Endothelial cell of umbilical vein (primary cell): ENCODE data around the gene CD101. TPM values are rescaled to one million over a fixed set of nuclear protein-coding genes. Genes with fewer than 3 reads are reported as not detected.

Experiments used
- BruUV-seq: library from RNA; stranded (reverse); fragments of 400-500 nt; replicated peaks from 2 replicates; lab custom pipeline; 2021; lab: Mats Ljungman, UMichigan
- CTCF ChIA-PET: fragments of 300-600, 350-600 bp; sonication (Branson Sonifier 250); formaldehyde crosslinking; loops from one replicate; lab custom pipeline; 2021; ENCODE audit warnings: antibody characterized with exemption, inconsistent platforms; lab: Charles Lee
- POLR2A ChIA-PET: fragments of 300-600, 350-600 bp; sonication (Branson Sonifier 250); formaldehyde crosslinking; loops from one replicate; lab custom pipeline; 2021; ENCODE audit warnings: antibody characterized with exemption, inconsistent platforms; lab: Charles Lee
- DNase-seq: peaks from one replicate; pipeline ENCODE4 v3.0.0-alpha.2; 2011; ENCODE audit warnings: low read depth, low spot score
- FAIRE-seq: peaks from 2 replicates; lab custom pipeline; 2011; peaks lifted over from hg19 to GRCh38; lab: Jason Lieb, UNC
- H2AFZ ChIP-seq: 2 replicates; pipeline ENCODE4 v1.6.0; 2012; ENCODE audit warnings: low read depth, low read length, control low read depth, inconsistent platforms
- H3K27ac ChIP-seq: 2 replicates; pipeline ENCODE4 v1.5.1; 2011; ENCODE audit warnings: low read depth, mild to moderate bottlenecking, control low read depth, low read length, moderate library complexity; ENCODE audit not compliant: insufficient read depth
- H3K27me3 ChIP-seq, 2 experiments: 2 replicates each; pipeline versions ENCODE4 v1.6.0 to v1.6.1; 2011; ENCODE audit warnings: low read length in 2 of 2, mixed read lengths in 1 of 2; ENCODE audit not compliant: control insufficient read depth in 2 of 2, insufficient read depth in 2 of 2
- H3K36me3 ChIP-seq, 2 experiments: 2 replicates in 1 of 2; 3 replicates in 1 of 2; pipeline ENCODE4 v1.5.1; 2011; ENCODE audit warnings: low read length in 2 of 2, mild to moderate bottlenecking in 1 of 2, moderate library complexity in 1 of 2; ENCODE audit not compliant: control insufficient read depth in 2 of 2, insufficient read depth in 2 of 2; ENCODE audit errors: extremely low read depth in 1 of 2
- H3K4me1 ChIP-seq: 3 replicates; pipeline ENCODE4 v1.5.1; 2011; ENCODE audit warnings: mild to moderate bottlenecking, low read length; ENCODE audit not compliant: control insufficient read depth, insufficient read depth; ENCODE audit errors: extremely low read depth
- H3K4me2 ChIP-seq: 2 replicates; pipeline ENCODE4 v1.6.1; 2011; ENCODE audit warnings: low read length, control low read depth, mixed read lengths; ENCODE audit not compliant: insufficient read depth
- H3K4me3 ChIP-seq, 3 experiments: fragments of 200-600 bp in 1 of 3; sonication (generic), shearing (Covaris generic) in 1 of 3; replicated peaks in 1 of 3; 2 replicates each; pipeline ENCODE4 v1.5.1; 2011 to 2016; ENCODE audit warnings: control low read depth in 3 of 3, low read length in 3 of 3, mild to moderate bottlenecking in 2 of 3, inconsistent platforms in 1 of 3, low read depth in 1 of 3, moderate library complexity in 1 of 3; ENCODE audit not compliant: insufficient read depth in 1 of 3
- H3K79me2 ChIP-seq: 2 replicates; pipeline ENCODE4 v1.6.0; 2012; ENCODE audit warnings: low read length, inconsistent platforms; ENCODE audit not compliant: control insufficient read depth, insufficient read depth
- H3K9ac ChIP-seq: replicated peaks from 2 replicates; pipeline ENCODE3; 2011; ENCODE audit warnings: low read length, control low read depth; ENCODE audit not compliant: insufficient read depth; ENCODE audit errors: extremely low read depth
- H3K9me1 ChIP-seq: replicated peaks from 3 replicates; pipeline ENCODE4 v1.6.0; 2011; ENCODE audit warnings: mild to moderate bottlenecking, low read length; ENCODE audit not compliant: control insufficient read depth, insufficient read depth; ENCODE audit errors: extremely low read depth
- H3K9me3 ChIP-seq: replicated peaks from 2 replicates; pipeline ENCODE4 v1.5.1; 2012; ENCODE audit warnings: low read length, inconsistent platforms; ENCODE audit not compliant: control insufficient read depth, insufficient read depth
- H4K20me1 ChIP-seq: replicated peaks from 2 replicates; pipeline ENCODE3; 2011; ENCODE audit warnings: mild to moderate bottlenecking, low read length; ENCODE audit not compliant: control insufficient read depth, insufficient read depth; ENCODE audit errors: extremely low read depth
- CTCF ChIP-seq, 2 donors: IDR thresholded peaks; 1 replicate in 1 of 2; 2 replicates in 1 of 2; pipeline ENCODE4 v1.5.1; 2011; ENCODE audit warnings: low read length in 2 of 2, mild to moderate bottlenecking in 2 of 2, moderate library complexity in 2 of 2, control low read depth in 1 of 2, inconsistent platforms in 1 of 2, low read depth in 1 of 2; ENCODE audit not compliant: insufficient read depth in 1 of 2; ENCODE audit errors: extremely low read depth in 1 of 2
- EZH2 ChIP-seq: IDR thresholded peaks from 2 replicates; pipeline ENCODE4 v1.6.1; 2012; ENCODE audit warnings: borderline replicate concordance, low read depth, mild to moderate bottlenecking, moderate library complexity, low read length, inconsistent platforms; ENCODE audit not compliant: severe bottlenecking
- FOS ChIP-seq: IDR thresholded peaks from 2 replicates; pipeline ENCODE4 v1.6.1; 2011; ENCODE audit warnings: mild to moderate bottlenecking, low read length, moderate library complexity, borderline replicate concordance; ENCODE audit not compliant: insufficient read depth
- GATA2 ChIP-seq: IDR thresholded peaks from 2 replicates; pipeline ENCODE4 v1.7.0; 2011; ENCODE audit warnings: low read depth, mild to moderate bottlenecking, moderate library complexity, mixed read lengths, low read length; ENCODE audit not compliant: insufficient read length, insufficient read depth
- JUN ChIP-seq: IDR thresholded peaks from 2 replicates; pipeline ENCODE4 v1.6.1; 2011; ENCODE audit warnings: borderline replicate concordance, low read depth; ENCODE audit not compliant: insufficient read length, insufficient read depth
- MAX ChIP-seq: IDR thresholded peaks from 2 replicates; pipeline ENCODE4 v1.6.1; 2011; ENCODE audit not compliant: insufficient read depth, insufficient read length
- MYC ChIP-seq: IDR thresholded peaks from one replicate; pipeline ENCODE4 v1.6.1; 2011; ENCODE audit warnings: mild to moderate bottlenecking, low read depth, low read length
- POLR2A ChIP-seq: IDR thresholded peaks from 2 replicates; pipeline ENCODE4 v1.6.1; 2012; ENCODE audit warnings: low read depth, mild to moderate bottlenecking, control low read depth, low read length
- POLR2AphosphoS5 ChIP-seq: IDR thresholded peaks from 2 replicates; pipeline ENCODE4 v1.6.1; 2012; ENCODE audit warnings: low read depth, mild to moderate bottlenecking, control low read depth, low read length, moderate library complexity; ENCODE audit not compliant: insufficient read depth
- dilution Hi-C: fragments of 300-500 bp; cut with MboI; formaldehyde crosslinking; loops from one replicate; pipeline ENCODE4 v1.15.0; 2019; ENCODE audit warnings: low sequenced_read_pairs; ENCODE audit not compliant: extremely low pct_ligation_motif_present
- intact Hi-C: fragments of 100-400 bp; cut with micrococcal nuclease; formaldehyde crosslinking; loops from one replicate; pipeline ENCODE4 v1.10.0; 2022
- polyA plus RNA-seq, 4 experiments: library from polyadenylated mRNA; depleted of rRNA in 3 of 4; stranded (reverse) in 3 of 4; unstranded in 1 of 4; fragments of >200 nt; gene quantifications; 2 replicates each; pipeline versions ENCODE4 v1.2.1 to v1.2.3, GENCODE V29; 2011 to 2012; ENCODE audit warnings: missing spikeins in 1 of 4
- total RNA-seq: library from RNA; stranded (reverse); gene quantifications from 2 replicates; pipeline ENCODE4 v1.2.3, GENCODE V29; 2021

The CD101 gene
- total and polyA plus RNA-seq, 2 donors (not counting 3 experiments of a cell fraction or from before 2014, with no cell fraction given) = 0.04 to 0.97 TPM

- H3K4me3 ChIP-seq = no peak overlapping the region
- TF ChIP-seq MYC = no peak
- no peak for TF ChIP-seq EZH2
- TF ChIP-seq CTCF (IDR thresholded peaks at IDR 0.05; ENCODE audit: extremely low read depth in 1 of 2, insufficient read depth in 1 of 2, low read depth in 1 of 2, low read length in 2 of 2) = no peak
- TF ChIP-seq FOS = no peak
- TF ChIP-seq POLR2A = no peak
- no peak for TF ChIP-seq MAX
- TF ChIP-seq JUN = no peak
- no peak for TF ChIP-seq GATA2
- no peak for TF ChIP-seq POLR2AphosphoS5
- no peaks in the 10 kb centered on the region for H3K9me1 ChIP-seq
- ChIA-PET CTCF (interaction anchor here (0.9 kb wide), 2 partner anchors 8 to 12 kb away, joined by 3 to 4 read pairs; no protein-coding TSS in a partner anchor), POLR2A (no interaction called here)
- no peaks in the 10 kb centered on the region for H3K9me3 ChIP-seq
- no peaks in the 10 kb centered on the region for H3K79me2 ChIP-seq
- intact Hi-C loops = no loop called here
- no TSS peak for BruUV-seq
- H2AFZ ChIP-seq = no peak overlapping the region
- H3K36me3 ChIP-seq = no peaks in the 10 kb centered on the region
- peaks cover 0 to 6% of the 10 kb centered on the region in 2 experiments for H3K27me3 ChIP-seq
- DNase-seq (no peak), FAIRE-seq (no peak)
- dilution Hi-C loops = no loop called here
- H3K4me1 ChIP-seq = no peaks in the 10 kb centered on the region
- H3K27ac ChIP-seq = no peak overlapping the region
- no peak overlapping the region for H3K4me2 ChIP-seq
- H3K9ac ChIP-seq = no peak overlapping the region
- H4K20me1 ChIP-seq = no peaks in the 10 kb centered on the region
Measured at GRCh38 chr1:117009132-117009531, 7.6 kb downstream of the CD101 start.
